ENCODE measurements around the gene IRF8. TPM values are rescaled to one million over a fixed set of nuclear protein-coding genes. Genes with fewer than 3 reads are reported as not detected.

Gene IRF8
- total and polyA plus RNA-seq, 2 of the 13 experiments (the other 11 are each of a cell fraction or from before 2014, with no cell fraction given) = not detected

GRCh38 chr16:85851034-85851785 is 47.8 kb upstream of the IRF8 start (continued):
- TF ChIP-seq HMGXB3 (CRISPR knock-in tag; IDR thresholded peaks at IDR 0.05; ENCODE audit: borderline replicate concordance) (no peak), ZBTB3 (CRISPR knock-in tag; IDR thresholded peaks at IDR 0.05; ENCODE audit: borderline replicate concordance, low read depth) (0 out of 2 replicates have a peak, but pooled peaks have one; percentile 46), ARNTL (CRISPR knock-in tag; IDR thresholded peaks at IDR 0.05) (no peak)

- no peak overlapping the region for H3K4me2 ChIP-seq (ENCODE audit: low read depth, low read length)
- ATAC-seq (no peak), FAIRE-seq (no peak), DNase-seq (ENCODE audit: low spot score) (no peak)
- H2AFZ ChIP-seq (ENCODE audit: low read length) = no peak overlapping the region
- H3K36me3 ChIP-seq (replicated peaks in 1 of 2; ENCODE audit: control insufficient read depth in 1 of 2, insufficient read depth in 2 of 2, low read length in 2 of 2) = no peaks in the 10 kb centered on the region
- peaks cover 5% of the 10 kb centered on the region; the same call in 1 of the 2 replicates for H3K9me3 ChIP-seq (ENCODE audit: low read length)
- ChIA-PET CTCF (ENCODE audit: low intra/inter-chr PET ratio, low total read pairs) (no interaction called here), POLR2A (no interaction called here)
- no peak overlapping the region for H3K4me3 ChIP-seq (replicated peaks in 1 of 3; ENCODE audit: insufficient read depth in 1 of 3, low read depth in 2 of 3, low read length in 3 of 3)
- peaks cover 46% of the 10 kb centered on the region for H3K4me1 ChIP-seq (ENCODE audit: insufficient read depth, low read length)
- H3K27me3 ChIP-seq (ENCODE audit: control insufficient read depth in 1 of 2, insufficient read depth in 2 of 2, low read length in 2 of 2) = peaks cover 3 to 22% of the 10 kb centered on the region in 2 experiments
- TF ChIP-seq HNRNPH1 (optimal IDR thresholded peaks at IDR 0.05; ENCODE audit: low read depth, low read length) = no peak
- TF ChIP-seq MYC (CRISPR knock-in tag; IDR thresholded peaks at IDR 0.05; ENCODE audit: borderline replicate concordance) = no peak
- TF ChIP-seq ZNF468 (CRISPR knock-in tag; IDR thresholded peaks at IDR 0.05) = no peak
- TF ChIP-seq PHF21A (CRISPR knock-in tag; IDR thresholded peaks at IDR 0.05) = no peak
- TF ChIP-seq ZNF350 (CRISPR knock-in tag; IDR thresholded peaks at IDR 0.05; ENCODE audit: borderline replicate concordance, low read depth) = no peak
- TF ChIP-seq KDM5A (IDR thresholded peaks at IDR 0.05; ENCODE audit: borderline replicate concordance, low read length) = no peak
- TF ChIP-seq TEF (CRISPR knock-in tag; IDR thresholded peaks at IDR 0.05) = no peak
- intact Hi-C loops (cut with micrococcal nuclease; ENCODE audit: unreplicated experiment) = no loop called here
- WGBS (ENCODE audit: low lambda C conversion rate) = 47% methylated on average over 16 of the region's 16 CpGs
- in situ Hi-C loops (cut with HindIII; ENCODE audit: extremely low pct_ligation_motif_present, low pct_unique_long_range_greater_than_20kb) = no loop called here
- H3K9ac ChIP-seq (ENCODE audit: insufficient read depth, low read depth, low read length) = no peak overlapping the region
- no peaks in the 10 kb centered on the region for H3K79me2 ChIP-seq (ENCODE audit: insufficient read depth, low read length)
- H4K20me1 ChIP-seq (ENCODE audit: insufficient read depth, low read length) = no peaks in the 10 kb centered on the region
- no TSS peak for BruUV-seq (replicated peaks)
- H3K27ac ChIP-seq (ENCODE audit: extremely low read length, insufficient read depth, low read length) = no peak overlapping the region
These were observed 45.1 kb upstream of the IRF8 start for GRCh38 chr16:85853547-85854545.

Measured in HepG2 (cell line).